Uterus (tissue), 4 donors: ENCODE data around the gene WDR91. TPM values are rescaled to one million over a fixed set of nuclear protein-coding genes. Genes with fewer than 3 reads are reported as not detected.

Experiments used
- DNase-seq, 2 donors: peaks; one replicate each; pipeline ENCODE4 v3.0.0-alpha.2; 2019 to 2020
- H3K27ac ChIP-seq, 2 donors: fragments of 200-600 bp; sonication (generic); 1 replicate in 1 of 2; 2 replicates in 1 of 2; pipeline ENCODE4 v1.5.1; 2016 to 2018
- H3K27me3 ChIP-seq, 2 donors: fragments of 200-600 bp; sonication (generic); one replicate each; pipeline ENCODE4 v1.5.1; 2018 to 2019; ENCODE audit warnings: control low read depth in 1 of 2
- H3K36me3 ChIP-seq, 2 donors: fragments of 200-600 bp; sonication (generic); one replicate each; pipeline ENCODE4 v1.5.1; 2019; ENCODE audit warnings: control low read depth in 1 of 2
- H3K4me1 ChIP-seq, 2 donors: fragments of 200-600 bp; sonication (generic); one replicate each; pipeline ENCODE4 v1.5.1; 2018 to 2019; ENCODE audit warnings: control low read depth in 1 of 2
- H3K4me3 ChIP-seq, 2 donors: fragments of 200-600 bp; sonication (generic); 1 replicate in 1 of 2; 2 replicates in 1 of 2; pipeline ENCODE4 v1.5.1; 2018 to 2019; ENCODE audit warnings: mild to moderate bottlenecking in 1 of 2
- H3K9me3 ChIP-seq, 2 donors: fragments of 200-600 bp; sonication (generic); one replicate each; pipeline ENCODE4 v1.5.1; 2019; ENCODE audit warnings: control low read depth in 1 of 2
- CTCF ChIP-seq, 4 experiments: fragments of 200-600 bp in 2 of 4; fragments of 450-650 bp in 2 of 4; sonication (generic) in 2 of 4; IDR thresholded peaks; one replicate each; pipeline ENCODE4 v1.5.1; 2016 to 2019; ENCODE audit warnings: antibody characterized with exemption in 4 of 4, mild to moderate bottlenecking in 2 of 4, moderate library complexity in 1 of 4
- POLR2A ChIP-seq, 2 donors: fragments of 450-650 bp; IDR thresholded peaks; one replicate each; pipeline ENCODE4 v1.6.1; 2016; ENCODE audit warnings: antibody characterized with exemption in 2 of 2, mild to moderate bottlenecking in 1 of 2, moderate library complexity in 1 of 2
- intact Hi-C: fragments of 100-400 bp; cut with DNase I; formaldehyde crosslinking; loops from one replicate; pipeline ENCODE4 v1.15.1; 2023; ENCODE audit warnings: low total_unique reads
- total RNA-seq, 4 donors: library from RNA; depleted of rRNA in 3 of 4; stranded (reverse); fragments of >200 nt in 3 of 4; gene quantifications; one replicate each; pipeline versions ENCODE4 v1.1.0 to v1.2.4, GENCODE V29; 2014 to 2023
- donor health status: DM: yes; HTN: yes; CAD: no.

WDR91 gene
- total RNA-seq, 4 donors from 2014 or later = 11.8 to 33.2 (median 17.1) TPM

- intact Hi-C loops = no loop called here
- H3K4me1 ChIP-seq = peaks cover 2 to 5% of the 10 kb centered on the region in 2 donors
- no peaks in the 10 kb centered on the region for H3K27me3 ChIP-seq
- no peak for DNase-seq
- TF ChIP-seq CTCF (IDR thresholded peaks at IDR 0.05) (no peak), POLR2A (IDR thresholded peaks at IDR 0.05) (no peak)
- H3K4me3 ChIP-seq = no peak overlapping the region
- H3K27ac ChIP-seq = peak overlapping the region in 1 of 2 donors; percentile 3
- H3K9me3 ChIP-seq = no peaks in the 10 kb centered on the region
- no peaks in the 10 kb centered on the region for H3K36me3 ChIP-seq
Observed at GRCh38 chr7:135164357-135165061, 46.8 kb downstream of the WDR91 start.

GRCh38 chr7:135162382-135163001 lies 48.8 kb downstream of the WDR91 start:
- Histone ChIP-seq H3K36me3 (no peaks in the 10 kb centered on the region), H3K4me1 (no peaks in the 10 kb centered on the region), H3K27me3 (no peaks in the 10 kb centered on the region), H3K9me3 (no peaks in the 10 kb centered on the region), H3K27ac (no peak overlapping the region), H3K4me3 (no peak overlapping the region)
- intact Hi-C loops = no loop called here
- no peak for DNase-seq
- TF ChIP-seq POLR2A (IDR thresholded peaks at IDR 0.05) (no peak), CTCF (IDR thresholded peaks at IDR 0.05) (no peak)

GRCh38 chr7:135161669-135162068 lies 49.7 kb downstream of the WDR91 start:
- intact Hi-C loops = no loop called here
- no peak for DNase-seq
- H3K4me3 ChIP-seq = no peak overlapping the region
- H3K4me1 ChIP-seq = no peaks in the 10 kb centered on the region
- no peaks in the 10 kb centered on the region for H3K36me3 ChIP-seq
- H3K9me3 ChIP-seq = no peaks in the 10 kb centered on the region
- H3K27me3 ChIP-seq = no peaks in the 10 kb centered on the region
- no peak for TF ChIP-seq POLR2A (IDR thresholded peaks at IDR 0.05)
- TF ChIP-seq CTCF (IDR thresholded peaks at IDR 0.05) = no peak
- peak overlapping the region; percentile 6 to 74 for H3K27ac ChIP-seq

GRCh38 chr7:135160858-135161653 lies 50.3 kb downstream of the WDR91 start:
- Histone ChIP-seq H3K9me3 (no peaks in the 10 kb centered on the region), H3K4me3 (no peak overlapping the region), H3K36me3 (no peaks in the 10 kb centered on the region), H3K4me1 (no peaks in the 10 kb centered on the region), H3K27ac (peak overlapping the region; percentile 50 to 74), H3K27me3 (no peaks in the 10 kb centered on the region)
- DNase-seq = no peak
- TF ChIP-seq CTCF (IDR thresholded peaks at IDR 0.05) (no peak), POLR2A (IDR thresholded peaks at IDR 0.05) (no peak)
- intact Hi-C loops = no loop called here
